ENCODE measurements around the gene EXOC6B. TPM values are rescaled to one million over a fixed set of nuclear protein-coding genes. Genes with fewer than 3 reads are reported as not detected.

The EXOC6B gene
- total RNA-seq, 1 donor from 2014 or later: 45.6 TPM

DNA sequence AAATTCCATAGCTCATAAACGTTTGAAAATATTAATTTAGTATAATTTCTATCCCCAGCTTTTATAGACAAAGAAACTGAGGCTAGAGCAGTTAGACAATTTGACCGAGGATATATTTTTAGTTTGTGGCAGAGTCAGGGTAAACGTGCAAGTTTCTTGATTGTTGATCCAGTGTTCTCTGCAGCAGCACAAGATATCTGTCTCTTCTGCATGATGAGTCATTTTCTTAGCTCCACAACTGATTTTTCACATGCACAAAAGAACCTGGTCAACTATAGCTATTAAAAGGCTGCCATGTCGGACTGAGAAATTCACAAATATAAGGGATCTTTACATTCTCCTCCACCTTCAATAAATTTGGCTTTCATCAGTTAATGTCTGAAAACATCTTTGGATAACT, 534.8 kb downstream of the EXOC6B start:
- H3K27ac Mint-ChIP-seq (ENCODE audit: unreplicated experiment): no peak overlapping the region
- no peak for DNase-seq (ENCODE audit: low spot score)
- H3K36me3 Mint-ChIP-seq (ENCODE audit: low read depth, unreplicated experiment): no peaks in the 10 kb centered on the region
- no peaks in the 10 kb centered on the region for H3K4me1 Mint-ChIP-seq (ENCODE audit: unreplicated experiment)
- H3K9me3 Mint-ChIP-seq (ENCODE audit: unreplicated experiment): no peaks in the 10 kb centered on the region
- TF ChIP-seq, protein P1, sequence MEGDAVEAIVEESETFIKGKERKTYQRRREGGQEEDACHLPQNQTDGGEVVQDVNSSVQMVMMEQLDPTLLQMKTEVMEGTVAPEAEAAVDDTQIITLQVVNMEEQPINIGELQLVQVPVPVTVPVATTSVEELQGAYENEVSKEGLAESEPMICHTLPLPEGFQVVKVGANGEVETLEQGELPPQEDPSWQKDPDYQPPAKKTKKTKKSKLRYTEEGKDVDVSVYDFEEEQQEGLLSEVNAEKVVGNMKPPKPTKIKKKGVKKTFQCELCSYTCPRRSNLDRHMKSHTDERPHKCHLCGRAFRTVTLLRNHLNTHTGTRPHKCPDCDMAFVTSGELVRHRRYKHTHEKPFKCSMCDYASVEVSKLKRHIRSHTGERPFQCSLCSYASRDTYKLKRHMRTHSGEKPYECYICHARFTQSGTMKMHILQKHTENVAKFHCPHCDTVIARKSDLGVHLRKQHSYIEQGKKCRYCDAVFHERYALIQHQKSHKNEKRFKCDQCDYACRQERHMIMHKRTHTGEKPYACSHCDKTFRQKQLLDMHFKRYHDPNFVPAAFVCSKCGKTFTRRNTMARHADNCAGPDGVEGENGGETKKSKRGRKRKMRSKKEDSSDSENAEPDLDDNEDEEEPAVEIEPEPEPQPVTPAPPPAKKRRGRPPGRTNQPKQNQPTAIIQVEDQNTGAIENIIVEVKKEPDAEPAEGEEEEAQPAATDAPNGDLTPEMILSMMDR (IDR thresholded peaks at IDR 0.05; ENCODE audit: unreplicated experiment): no peak
- H3K4me3 Mint-ChIP-seq (ENCODE audit: unreplicated experiment): no peak overlapping the region
- H3K27me3 Mint-ChIP-seq (ENCODE audit: unreplicated experiment): no peaks in the 10 kb centered on the region

DNA sequence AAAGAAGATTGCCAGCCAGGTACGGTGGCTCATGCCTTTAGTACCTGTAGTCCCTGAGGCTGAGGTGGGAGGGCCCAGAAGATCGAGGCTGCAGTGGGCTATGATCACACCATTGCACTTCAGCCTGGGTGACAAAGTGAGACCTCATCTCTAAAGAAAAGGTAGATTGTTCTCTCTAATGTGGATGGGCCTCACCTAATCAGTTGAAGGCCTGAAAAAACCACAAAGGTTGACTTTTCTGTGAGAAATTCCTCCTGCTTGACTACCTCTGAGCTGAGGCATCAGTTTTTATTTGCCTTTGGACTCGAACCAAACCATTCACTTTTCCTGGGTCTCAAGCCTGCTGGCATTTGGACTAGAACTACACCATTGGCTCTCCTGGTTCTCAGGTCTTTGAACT, 536.1 kb downstream of the EXOC6B start:
- H3K4me3 Mint-ChIP-seq (ENCODE audit: unreplicated experiment): no peak overlapping the region
- H3K9me3 Mint-ChIP-seq (ENCODE audit: unreplicated experiment): no peaks in the 10 kb centered on the region
- H3K27me3 Mint-ChIP-seq (ENCODE audit: unreplicated experiment): no peaks in the 10 kb centered on the region
- no peaks in the 10 kb centered on the region for H3K36me3 Mint-ChIP-seq (ENCODE audit: low read depth, unreplicated experiment)
- TF ChIP-seq, protein P1 (IDR thresholded peaks at IDR 0.05; ENCODE audit: unreplicated experiment): no peak
- DNase-seq (ENCODE audit: low spot score): no peak
- no peak overlapping the region for H3K27ac Mint-ChIP-seq (ENCODE audit: unreplicated experiment)
- no peaks in the 10 kb centered on the region for H3K4me1 Mint-ChIP-seq (ENCODE audit: unreplicated experiment)

DNA sequence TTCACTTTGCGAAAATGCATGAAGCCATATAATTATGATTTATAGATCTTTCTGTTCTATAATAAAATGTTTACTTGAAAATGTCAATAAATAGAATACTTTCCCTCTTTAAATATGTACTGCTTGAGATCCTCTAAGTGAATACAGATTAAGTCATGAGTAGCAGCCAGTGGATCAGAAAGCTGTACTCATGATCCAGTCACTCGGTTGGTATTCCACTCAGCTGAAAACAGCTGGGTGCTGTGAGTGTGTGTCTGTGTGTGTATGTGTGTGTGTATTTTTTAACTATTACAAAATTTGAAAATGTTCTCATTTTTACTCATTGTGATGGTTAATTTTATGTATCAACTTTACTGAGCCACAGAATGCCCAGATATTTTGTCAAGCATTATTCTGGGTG, 536.5 kb downstream of the EXOC6B start:
- Mint-ChIP-seq H3K27ac (ENCODE audit: unreplicated experiment) (no peak overlapping the region), H3K4me3 (ENCODE audit: unreplicated experiment) (no peak overlapping the region)
- DNase-seq (ENCODE audit: low spot score): no peak

DNA sequence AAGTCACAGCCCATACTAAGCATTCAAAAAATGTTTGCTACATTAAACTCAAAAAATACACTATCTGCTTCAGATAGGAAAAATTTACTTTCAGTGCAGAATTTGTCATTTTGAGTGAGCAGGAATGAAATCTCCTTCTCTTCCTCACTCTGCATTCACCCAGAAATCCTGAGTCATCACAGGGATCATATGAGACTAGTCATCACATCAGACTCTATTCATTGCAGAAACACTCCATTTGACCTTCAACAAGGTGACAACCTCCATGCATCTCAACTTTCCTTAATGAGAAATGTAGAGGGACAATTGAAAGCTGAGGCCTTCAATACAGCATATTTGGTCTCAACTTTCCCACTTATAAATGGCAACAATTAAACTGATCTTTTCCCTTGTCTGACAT, 547.8 kb downstream of the EXOC6B start:
- peaks cover 2% of the 10 kb centered on the region for H3K4me1 Mint-ChIP-seq (ENCODE audit: unreplicated experiment)
- H3K27ac Mint-ChIP-seq (ENCODE audit: unreplicated experiment): no peak overlapping the region
- H3K4me3 Mint-ChIP-seq (ENCODE audit: unreplicated experiment): no peak overlapping the region
- no peaks in the 10 kb centered on the region for H3K27me3 Mint-ChIP-seq (ENCODE audit: unreplicated experiment)
- H3K36me3 Mint-ChIP-seq (ENCODE audit: low read depth, unreplicated experiment): no peaks in the 10 kb centered on the region
- DNase-seq (ENCODE audit: low spot score): no peak
- H3K9me3 Mint-ChIP-seq (ENCODE audit: unreplicated experiment): no peaks in the 10 kb centered on the region
- TF ChIP-seq, protein P1 (IDR thresholded peaks at IDR 0.05; ENCODE audit: unreplicated experiment): no peak

More for the DNA sequence above, 536.5 kb downstream of the EXOC6B start:
- TF ChIP-seq, protein P1 (IDR thresholded peaks at IDR 0.05; ENCODE audit: unreplicated experiment): no peak
- Mint-ChIP-seq H3K36me3 (ENCODE audit: low read depth, unreplicated experiment) (no peaks in the 10 kb centered on the region), H3K27me3 (ENCODE audit: unreplicated experiment) (no peaks in the 10 kb centered on the region), H3K4me1 (ENCODE audit: unreplicated experiment) (no peaks in the 10 kb centered on the region), H3K9me3 (ENCODE audit: unreplicated experiment) (no peaks in the 10 kb centered on the region)

DNA sequence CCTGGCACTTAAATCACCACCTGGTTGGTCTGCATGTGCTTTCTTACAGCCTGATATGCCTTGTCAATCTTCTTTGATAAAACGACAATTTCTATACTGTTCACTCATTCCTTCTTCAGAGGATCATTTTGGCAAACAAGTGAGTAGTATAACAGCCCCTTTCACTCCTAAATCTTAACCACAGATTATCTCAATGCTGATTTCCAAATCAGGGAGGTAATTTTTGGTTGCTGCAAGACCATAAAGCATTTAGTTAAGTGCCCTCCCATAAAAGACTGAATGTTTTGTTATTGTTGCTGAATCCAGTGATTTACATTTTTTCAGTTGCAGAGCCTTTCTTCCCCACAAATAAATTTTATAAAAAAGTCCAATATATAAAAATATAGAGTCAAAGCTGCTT, 549.0 kb downstream of the EXOC6B start:
- H3K27ac Mint-ChIP-seq (ENCODE audit: unreplicated experiment): no peak overlapping the region
- H3K9me3 Mint-ChIP-seq (ENCODE audit: unreplicated experiment): no peaks in the 10 kb centered on the region
- no peak for DNase-seq (ENCODE audit: low spot score)
- no peaks in the 10 kb centered on the region for H3K36me3 Mint-ChIP-seq (ENCODE audit: low read depth, unreplicated experiment)
- TF ChIP-seq, protein P1 (IDR thresholded peaks at IDR 0.05; ENCODE audit: unreplicated experiment): no peak
- H3K4me3 Mint-ChIP-seq (ENCODE audit: unreplicated experiment): no peak overlapping the region
- no peaks in the 10 kb centered on the region for H3K27me3 Mint-ChIP-seq (ENCODE audit: unreplicated experiment)
- H3K4me1 Mint-ChIP-seq (ENCODE audit: unreplicated experiment): peaks cover 4% of the 10 kb centered on the region
